CD14-positive monocyte (primary cell): ENCODE data around the gene PODXL2. TPM values are rescaled to one million over a fixed set of nuclear protein-coding genes. Genes with fewer than 3 reads are reported as not detected.

Experiments
- DNase-seq, 3 donors: peaks; one replicate each; pipeline ENCODE4 v3.0.0-alpha.2; 2011 to 2022
- H2AFZ ChIP-seq: 2 replicates; pipeline ENCODE4 v1.6.0; 2012; ENCODE audit warnings: mild to moderate bottlenecking, low read depth, low read length, inconsistent platforms; ENCODE audit not compliant: insufficient read depth, poor library complexity, severe bottlenecking
- H3K27ac ChIP-seq, 2 donors: 1 replicate in 1 of 2; 2 replicates in 1 of 2; pipeline ENCODE4 v1.5.1; 2012 to 2013; ENCODE audit warnings: low read length in 2 of 2, control low read depth in 1 of 2, inconsistent platforms in 1 of 2, low read depth in 1 of 2, mild to moderate bottlenecking in 1 of 2
- H3K27me3 ChIP-seq, 2 donors: one replicate each; pipeline versions ENCODE4 v1.6.0 to v1.6.1; 2011 to 2013; ENCODE audit warnings: low read length in 2 of 2; ENCODE audit not compliant: control insufficient read depth in 2 of 2, insufficient read depth in 2 of 2
- H3K36me3 ChIP-seq, 2 donors: replicated peaks in 1 of 2; 1 replicate in 1 of 2; 2 replicates in 1 of 2; pipeline versions ENCODE4 v1.5.1 to v1.6.1; 2012 to 2013; ENCODE audit warnings: low read length in 2 of 2, control low read depth in 1 of 2, inconsistent platforms in 1 of 2, mild to moderate bottlenecking in 1 of 2; ENCODE audit not compliant: insufficient read depth in 2 of 2, control insufficient read depth in 1 of 2
- H3K4me1 ChIP-seq, 2 donors: 1 replicate in 1 of 2; 2 replicates in 1 of 2; pipeline versions ENCODE4 v1.5.1 to v1.6.1; 2012 to 2013; ENCODE audit warnings: low read length in 2 of 2, control low read depth in 1 of 2, inconsistent platforms in 1 of 2, mild to moderate bottlenecking in 1 of 2, moderate library complexity in 1 of 2; ENCODE audit not compliant: insufficient read depth in 2 of 2, control insufficient read depth in 1 of 2
- H3K4me2 ChIP-seq: replicated peaks from 2 replicates; pipeline ENCODE3; 2012; ENCODE audit warnings: low read length, moderate library complexity, mild to moderate bottlenecking; ENCODE audit not compliant: poor library complexity, severe bottlenecking; ENCODE audit errors: extremely low read depth
- H3K4me3 ChIP-seq, 3 experiments: fragments of 200-600 bp in 1 of 3; sonication (generic) in 1 of 3; replicated peaks in 1 of 3; 1 replicate in 2 of 3; 2 replicates in 1 of 3; pipeline ENCODE4 v1.5.1; 2011 to 2013; ENCODE audit warnings: low read length in 3 of 3, mild to moderate bottlenecking in 3 of 3, control low read depth in 2 of 3, low read depth in 2 of 3, inconsistent platforms in 1 of 3, moderate library complexity in 1 of 3
- H3K79me2 ChIP-seq: 2 replicates; pipeline ENCODE4 v1.6.0; 2012; ENCODE audit warnings: mild to moderate bottlenecking, control low read depth, inconsistent platforms, low read length, moderate library complexity; ENCODE audit not compliant: insufficient read depth
- H3K9ac ChIP-seq: 2 replicates; pipeline ENCODE4 v1.6.0; 2017; ENCODE audit warnings: low read length, mild to moderate bottlenecking; ENCODE audit not compliant: insufficient read depth, poor library complexity, severe bottlenecking
- H3K9me3 ChIP-seq, 2 donors: replicated peaks in 1 of 2; 1 replicate in 1 of 2; 2 replicates in 1 of 2; pipeline versions ENCODE4 v1.5.1 to v1.6.1; 2012 to 2013; ENCODE audit warnings: low read length in 2 of 2, control low read depth in 1 of 2; ENCODE audit not compliant: control insufficient read depth in 1 of 2, insufficient read depth in 1 of 2
- H4K20me1 ChIP-seq: 2 replicates; pipeline ENCODE4 v1.6.0; 2012; ENCODE audit warnings: mild to moderate bottlenecking, low read length, control low read depth, moderate library complexity; ENCODE audit not compliant: insufficient read depth
- H3K27ac Mint-ChIP-seq, 7 donors: one replicate each; pipeline ENCODE4 v1.8.0; 2020; ENCODE audit warnings: mild to moderate bottlenecking in 7 of 7, mixed read lengths in 7 of 7, moderate library complexity in 6 of 7, inconsistent platforms in 2 of 7
- H3K27me3 Mint-ChIP-seq, 3 donors: one replicate each; pipeline ENCODE4 v1.8.0; 2021 to 2022; ENCODE audit warnings: low read depth in 3 of 3, mild to moderate bottlenecking in 3 of 3, mixed read lengths in 3 of 3, moderate library complexity in 3 of 3, inconsistent platforms in 1 of 3
- H3K36me3 Mint-ChIP-seq, 2 donors: one replicate each; pipeline ENCODE4 v1.8.0; 2020; ENCODE audit warnings: mixed read lengths in 2 of 2, inconsistent platforms in 1 of 2, mild to moderate bottlenecking in 1 of 2
- H3K4me1 Mint-ChIP-seq: one replicate; pipeline ENCODE4 v1.8.0; 2020; ENCODE audit warnings: mild to moderate bottlenecking, mixed read lengths
- H3K4me3 Mint-ChIP-seq, 2 donors: one replicate each; pipeline ENCODE4 v1.8.0; 2020; ENCODE audit warnings: mild to moderate bottlenecking in 2 of 2, mixed read lengths in 2 of 2, moderate library complexity in 1 of 2
- H3K9me3 Mint-ChIP-seq, 7 donors: one replicate each; pipeline ENCODE4 v1.8.0; 2020 to 2022; ENCODE audit warnings: mixed read lengths in 7 of 7, mild to moderate bottlenecking in 6 of 7, moderate library complexity in 6 of 7, inconsistent platforms in 2 of 7
- WGBS: methylation state at CpG from one replicate; pipeline ENCODE4 v1.1.5; 2013; ENCODE audit warnings: missing lambda C conversion rate; ENCODE audit not compliant: insufficient coverage; 5-methylcytosine and 5-hydroxymethylcytosine counted together
- intact Hi-C, 2 donors: fragments of 100-400 bp; cut with micrococcal nuclease; formaldehyde crosslinking; loops; one replicate each; pipeline versions ENCODE4 v1.15.0 to v1.15.1; 2023
- polyA plus RNA-seq, 3 donors: library from polyadenylated mRNA; depleted of rRNA in 1 of 3; unstranded in 2 of 3; stranded (reverse) in 1 of 3; fragments of 300-500 nt in 2 of 3; fragments of >200 nt in 1 of 3; fragmentation: Illumina TruSeq in 2 of 3; gene quantifications; 1 replicate in 2 of 3; 2 replicates in 1 of 3; pipeline ENCODE4 v1.2.3, GENCODE V29; 2012 to 2021
- TF ChIP-seq, protein P1 (sequence below): fragments of 200-600 bp; IDR thresholded peaks from one replicate; pipeline ENCODE4 v1.8.0; 2022; ENCODE audit warnings: antibody characterized with exemption, mild to moderate bottlenecking

The PODXL2 gene
- polyA plus RNA-seq, 3 donors, result 0.33 to 0.64 (median 0.43) TPM

DNA sequence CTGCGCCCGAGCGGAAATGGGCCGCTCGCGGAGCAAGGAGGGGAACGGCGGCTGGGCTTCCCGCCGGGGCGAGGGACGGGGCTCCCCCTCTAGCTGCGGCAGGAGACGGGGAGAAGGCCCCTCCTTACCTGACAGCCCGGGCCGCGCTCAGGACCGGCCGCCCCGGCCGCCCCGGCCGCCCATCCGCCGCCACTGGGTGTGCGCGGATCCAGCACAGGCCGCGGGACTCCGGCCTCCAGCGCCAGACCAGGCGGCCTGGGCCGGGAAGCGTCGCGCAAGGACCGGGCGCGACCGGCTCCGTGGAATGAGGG, 38.7 kb upstream of the PODXL2 start:
- peak overlapping the region; percentile 95 to 99 (median 99) for H3K27ac Mint-ChIP-seq
- Histone ChIP-seq H3K4me1 (peaks cover 43 to 48% of the 10 kb centered on the region in 2 donors), H3K36me3 (peaks cover 0 to 3% of the 10 kb centered on the region in 2 donors), H3K4me2 (peak overlapping the region; percentile 91), H3K4me3 (peak overlapping the region; percentile 65 to 87 (median 87)), H3K27me3 (no peaks in the 10 kb centered on the region), H3K9me3 (no peaks in the 10 kb centered on the region), H3K9ac (peak overlapping the region; percentile 97), H3K79me2 (peaks cover 50% of the 10 kb centered on the region), H4K20me1 (peaks cover 48% of the 10 kb centered on the region), H3K27ac (peak overlapping the region; percentile 99), H2AFZ (peak overlapping the region; percentile 58)
- DNase-seq, result peak in 1 of 3 donors; percentile 28
- peaks cover 0 to 8% (median 0%) of the 10 kb centered on the region in 3 donors for H3K27me3 Mint-ChIP-seq
- H3K36me3 Mint-ChIP-seq, result peaks cover 5 to 10% of the 10 kb centered on the region in 2 donors
- under 1% methylated on average over 41 of the region's 41 CpGs for WGBS
- peak overlapping the region; percentile 89 to 97 for H3K4me3 Mint-ChIP-seq
- H3K9me3 Mint-ChIP-seq, result no peaks in the 10 kb centered on the region
- peaks cover 53% of the 10 kb centered on the region for H3K4me1 Mint-ChIP-seq
- intact Hi-C loops, result loop anchor here in 1 of 2 donors (2.0 to 10.0 kb wide), 3 partner anchors 82 to 465 kb away; partner anchors contain the start of genes ABTB1 and SEC61A1
- TF ChIP-seq, protein P1, sequence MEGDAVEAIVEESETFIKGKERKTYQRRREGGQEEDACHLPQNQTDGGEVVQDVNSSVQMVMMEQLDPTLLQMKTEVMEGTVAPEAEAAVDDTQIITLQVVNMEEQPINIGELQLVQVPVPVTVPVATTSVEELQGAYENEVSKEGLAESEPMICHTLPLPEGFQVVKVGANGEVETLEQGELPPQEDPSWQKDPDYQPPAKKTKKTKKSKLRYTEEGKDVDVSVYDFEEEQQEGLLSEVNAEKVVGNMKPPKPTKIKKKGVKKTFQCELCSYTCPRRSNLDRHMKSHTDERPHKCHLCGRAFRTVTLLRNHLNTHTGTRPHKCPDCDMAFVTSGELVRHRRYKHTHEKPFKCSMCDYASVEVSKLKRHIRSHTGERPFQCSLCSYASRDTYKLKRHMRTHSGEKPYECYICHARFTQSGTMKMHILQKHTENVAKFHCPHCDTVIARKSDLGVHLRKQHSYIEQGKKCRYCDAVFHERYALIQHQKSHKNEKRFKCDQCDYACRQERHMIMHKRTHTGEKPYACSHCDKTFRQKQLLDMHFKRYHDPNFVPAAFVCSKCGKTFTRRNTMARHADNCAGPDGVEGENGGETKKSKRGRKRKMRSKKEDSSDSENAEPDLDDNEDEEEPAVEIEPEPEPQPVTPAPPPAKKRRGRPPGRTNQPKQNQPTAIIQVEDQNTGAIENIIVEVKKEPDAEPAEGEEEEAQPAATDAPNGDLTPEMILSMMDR, result no peak

DNA sequence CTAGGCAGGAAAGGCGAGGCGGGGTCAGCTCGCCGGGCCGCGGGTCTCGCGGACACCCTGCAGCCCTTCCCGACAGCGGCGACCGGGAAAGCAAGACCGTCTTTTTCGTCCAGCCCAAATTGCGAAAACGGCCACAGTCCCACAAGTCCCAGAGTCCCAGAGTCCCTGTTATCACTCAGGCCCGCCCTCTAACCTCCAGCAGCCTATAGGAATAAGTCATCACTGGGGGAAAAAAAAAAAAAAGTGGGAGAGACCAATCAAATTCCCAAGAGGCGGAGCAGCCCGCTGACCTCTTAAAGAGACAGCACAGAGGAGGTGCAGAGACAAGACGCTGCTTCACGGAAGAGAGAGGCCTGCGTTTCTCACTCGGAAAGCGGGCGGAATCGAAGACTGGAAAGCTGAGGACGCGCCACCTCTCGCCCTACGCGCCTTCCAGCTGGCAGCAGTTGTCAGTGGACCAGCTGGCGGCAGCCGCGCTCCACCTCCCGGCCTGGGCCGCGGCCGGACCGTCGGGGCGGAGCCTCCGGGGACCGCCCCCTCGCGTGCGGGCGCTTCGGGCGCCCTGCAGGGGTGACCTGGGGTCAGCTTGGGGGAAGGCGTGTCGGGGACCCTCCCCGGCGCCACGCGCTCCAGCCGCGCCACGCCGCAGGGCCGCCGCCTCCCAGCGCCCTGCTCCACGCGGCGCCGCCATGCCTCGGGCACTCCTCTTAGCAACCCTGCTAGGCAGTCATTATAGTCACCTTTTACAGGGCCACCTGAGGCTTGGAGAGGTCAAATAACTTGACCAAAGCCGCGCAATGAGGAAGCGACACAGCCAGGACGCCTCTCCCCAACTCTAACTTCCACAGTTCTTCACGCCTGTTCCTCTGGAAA, 38.2 kb upstream of the PODXL2 start, which contains the start of gene TPRA1:
TSS of gene TPRA1 (minus strand) at position 141 of the 873 bp plus-strand sequence. CDS start 10,587 bp downstream, outside the sequence.
- peak within 1 kb of the TSS; percentile 99 for H3K27ac ChIP-seq
- H3K9ac ChIP-seq, result peak within 1 kb of the TSS; percentile 97
- Mint-ChIP-seq H3K27me3 (peaks cover 0 to 8% (median 0%) of the 10 kb centered on the region in 3 donors), H3K27ac (peak within 1 kb of the TSS; percentile 98 to 100 (median 99)), H3K4me1 (peaks cover 47% of the 10 kb centered on the region), H3K4me3 (peak within 1 kb of the TSS; percentile 89 to 97), H3K36me3 (peaks cover 5 to 10% of the 10 kb centered on the region in 2 donors), H3K9me3 (no peaks in the 10 kb centered on the region)
- no peaks in the 10 kb centered on the region for H3K27me3 ChIP-seq
- DNase-seq, result peak; percentile 92 to 96 (median 95)
- peak within 1 kb of the TSS; percentile 58 for H2AFZ ChIP-seq
- H3K4me1 ChIP-seq, result peaks cover 37 to 42% of the 10 kb centered on the region in 2 donors
- peak within 1 kb of the TSS; percentile 91 for H3K4me2 ChIP-seq
- no peaks in the 10 kb centered on the region for H3K9me3 ChIP-seq
- WGBS, result under 1% methylated on average over 68 of the region's 72 CpGs
- TF ChIP-seq, protein P1, result peak; percentile 47
- H4K20me1 ChIP-seq, result peaks cover 43% of the 10 kb centered on the region
- peak within 1 kb of the TSS; percentile 65 to 87 (median 87) for H3K4me3 ChIP-seq
- intact Hi-C loops, result loop anchor here in 1 of 2 donors (2.0 to 10.0 kb wide), 3 partner anchors 81 to 464 kb away; partner anchors contain the start of genes ABTB1 and SEC61A1
- peaks cover 0 to 3% of the 10 kb centered on the region in 2 donors for H3K36me3 ChIP-seq
- peaks cover 44% of the 10 kb centered on the region for H3K79me2 ChIP-seq
